ENCODE results near the gene FOXN3. TPM values are rescaled to one million over a fixed set of nuclear protein-coding genes. Genes with fewer than 3 reads are reported as not detected.

Gene FOXN3
- polyA plus RNA-seq, 2 of the 4 experiments (the other 2 are of a cell fraction), result 6.0 to 6.4 TPM

DNA sequence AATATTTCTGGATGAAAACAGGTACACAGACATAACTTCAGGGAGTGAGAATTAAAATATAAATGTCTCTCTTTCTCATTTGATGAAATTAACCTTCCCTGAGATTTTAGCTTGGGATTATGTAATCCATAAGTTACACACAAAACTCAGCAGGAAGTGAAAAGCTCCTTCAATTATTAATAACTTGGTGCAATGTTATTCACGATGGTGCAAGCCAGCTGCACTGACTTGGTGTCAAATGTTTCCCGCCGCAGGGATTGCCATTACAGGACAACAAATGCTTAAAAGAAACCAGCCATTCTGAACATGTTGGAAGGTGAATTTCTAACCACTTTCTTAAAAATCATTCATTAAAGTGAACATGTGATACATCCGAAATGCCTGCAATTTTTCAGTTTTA lies 250.4 kb downstream of the FOXN3 start:
- 67% methylated on average over 4 of the region's 4 CpGs for WGBS (ENCODE audit: missing lambda C conversion rate)
- Histone ChIP-seq H3K4me1 (no peaks in the 10 kb centered on the region), H3K4me3 (no peak overlapping the region), H3K9me3 (no peaks in the 10 kb centered on the region), H3K27ac (no peak overlapping the region), H3K4me2 (no peak overlapping the region)
- no peak for DNase-seq (ENCODE audit: low read depth in 1 of 2, low spot score in 1 of 2)
- no peak for FAIRE-seq
- ChIA-PET CTCF (interaction anchor here (1.2 to 4.6 kb wide), 2 partner anchors 11 to 28 kb away, joined by 3 to 16 read pairs; no protein-coding TSS in a partner anchor), POLR2A (no interaction called here)
- TF ChIP-seq CHD4 (IDR thresholded peaks at IDR 0.05; ENCODE audit: borderline replicate concordance) (no peak), JUN (IDR thresholded peaks at IDR 0.05) (no peak), ESRRA (IDR thresholded peaks at IDR 0.05; ENCODE audit: borderline replicate concordance, low read length) (no peak), FOXS1 (CRISPR knock-in tag; IDR thresholded peaks at IDR 0.05) (no peak)
- ATAC-seq, result no peak

DNA sequence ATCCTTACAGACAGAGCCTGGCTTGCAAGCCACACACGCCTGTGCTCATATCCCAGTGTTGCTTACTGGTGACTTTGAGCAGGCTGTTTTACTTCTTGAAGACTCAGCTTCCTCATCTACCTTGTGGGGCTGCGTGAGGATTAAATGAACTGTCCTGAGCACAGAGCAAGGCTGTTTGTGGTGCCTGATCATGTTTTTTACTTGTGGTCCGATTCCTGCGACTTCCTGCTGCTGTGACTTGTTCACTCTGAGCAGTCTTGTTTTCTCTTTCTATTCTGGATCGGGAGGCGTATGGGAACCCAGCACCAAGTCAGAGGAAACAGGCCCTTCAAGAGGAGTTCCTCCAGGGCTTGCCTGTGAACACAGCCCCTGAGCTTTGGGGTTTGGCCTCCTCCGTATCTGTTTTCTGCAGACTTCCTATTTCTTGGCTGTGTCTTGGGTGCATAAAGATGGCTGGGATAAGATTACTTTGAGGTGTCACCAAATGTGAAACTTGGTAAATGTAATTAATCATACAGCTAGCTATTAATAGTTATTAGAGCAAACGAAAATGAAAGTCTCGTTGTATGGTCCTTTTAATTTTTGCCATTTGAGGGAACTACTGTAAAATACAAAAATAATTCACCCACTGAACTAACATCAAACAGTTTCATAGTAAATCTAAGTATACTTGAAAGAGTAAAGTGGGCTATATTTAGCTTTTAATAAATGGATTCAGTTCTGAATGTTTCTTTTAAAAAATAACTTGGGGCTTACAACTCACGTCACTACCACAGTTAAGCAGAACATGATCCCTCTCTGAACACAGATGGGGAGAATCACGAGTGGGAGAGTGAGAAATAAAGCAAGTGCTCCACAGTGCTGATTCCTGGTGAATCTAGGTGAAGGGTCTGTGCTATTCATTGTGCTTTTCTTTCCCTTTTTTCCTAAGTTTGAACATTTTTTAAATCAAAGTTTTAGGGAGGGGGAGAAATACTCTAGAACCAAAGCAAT lies 251.5 kb downstream of the FOXN3 start:
- CTCF ChIA-PET, result interaction anchor here (0.8 to 4.6 kb wide), 6 partner anchors 12 to 749 kb away, joined by 3 to 16 read pairs (median 4); no protein-coding TSS in a partner anchor
- FAIRE-seq, result no peak
- Histone ChIP-seq H3K4me3 (no peak overlapping the region), H3K9me3 (no peaks in the 10 kb centered on the region), H3K4me1 (no peaks in the 10 kb centered on the region), H3K27ac (no peak overlapping the region), H3K4me2 (no peak overlapping the region)
- TF ChIP-seq SREBF2 (IDR thresholded peaks at IDR 0.05) (no peak), POLR2AphosphoS2 (conservative IDR thresholded peaks at IDR 0.05; ENCODE audit: low read length) (no peak), EHF (CRISPR knock-in tag; IDR thresholded peaks at IDR 0.05) (no peak), RFX5 (IDR thresholded peaks at IDR 0.05) (no peak), MAFK (IDR thresholded peaks at IDR 0.05; ENCODE audit: partially characterized antibody) (no peak), HOXA7 (CRISPR knock-in tag; IDR thresholded peaks at IDR 0.05) (no peak), CEBPB (IDR thresholded peaks at IDR 0.05) (no peak), KDM1A (IDR thresholded peaks at IDR 0.05; ENCODE audit: low read depth) (no peak), HEYL (CRISPR knock-in tag; IDR thresholded peaks at IDR 0.05) (no peak), CHD4 (IDR thresholded peaks at IDR 0.05; ENCODE audit: borderline replicate concordance) (no peak), HOXB5 (CRISPR knock-in tag; IDR thresholded peaks at IDR 0.05) (no peak), ZNF302 (CRISPR knock-in tag; IDR thresholded peaks at IDR 0.05) (no peak), EP300 (IDR thresholded peaks at IDR 0.05) (no peak), CBX8 (IDR thresholded peaks at IDR 0.05) (no peak), EHMT2 (IDR thresholded peaks at IDR 0.05; ENCODE audit: low read depth) (no peak), RARB (CRISPR knock-in tag; IDR thresholded peaks at IDR 0.05) (no peak)
- TF ChIP-seq, protein P1, sequence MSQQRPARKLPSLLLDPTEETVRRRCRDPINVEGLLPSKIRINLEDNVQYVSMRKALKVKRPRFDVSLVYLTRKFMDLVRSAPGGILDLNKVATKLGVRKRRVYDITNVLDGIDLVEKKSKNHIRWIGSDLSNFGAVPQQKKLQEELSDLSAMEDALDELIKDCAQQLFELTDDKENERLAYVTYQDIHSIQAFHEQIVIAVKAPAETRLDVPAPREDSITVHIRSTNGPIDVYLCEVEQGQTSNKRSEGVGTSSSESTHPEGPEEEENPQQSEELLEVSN (IDR thresholded peaks at IDR 0.05; ENCODE audit: borderline replicate concordance, low read depth), result no peak
- TF ChIP-seq, protein P2, sequence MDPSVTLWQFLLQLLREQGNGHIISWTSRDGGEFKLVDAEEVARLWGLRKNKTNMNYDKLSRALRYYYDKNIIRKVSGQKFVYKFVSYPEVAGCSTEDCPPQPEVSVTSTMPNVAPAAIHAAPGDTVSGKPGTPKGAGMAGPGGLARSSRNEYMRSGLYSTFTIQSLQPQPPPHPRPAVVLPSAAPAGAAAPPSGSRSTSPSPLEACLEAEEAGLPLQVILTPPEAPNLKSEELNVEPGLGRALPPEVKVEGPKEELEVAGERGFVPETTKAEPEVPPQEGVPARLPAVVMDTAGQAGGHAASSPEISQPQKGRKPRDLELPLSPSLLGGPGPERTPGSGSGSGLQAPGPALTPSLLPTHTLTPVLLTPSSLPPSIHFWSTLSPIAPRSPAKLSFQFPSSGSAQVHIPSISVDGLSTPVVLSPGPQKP (IDR thresholded peaks at IDR 0.05; ENCODE audit: low read depth, low read length), result no peak
- POLR2A ChIA-PET, result no interaction called here
- DNase-seq (ENCODE audit: low read depth in 1 of 2, low spot score in 1 of 2), result no peak
- ATAC-seq, result no peak
- WGBS (ENCODE audit: missing lambda C conversion rate), result 62% methylated on average over 11 of the region's 11 CpGs
